Erythroblast (primary cell): ENCODE measurements around the gene ACY1.

ENCODE experiments used
- GATA1 ChIP-seq: IDR thresholded peaks from 2 replicates; pipeline ENCODE4 v1.6.1; 2011; ENCODE audit warnings: low read depth, mild to moderate bottlenecking, control low read depth, low read length, moderate library complexity
- POLR2A ChIP-seq: IDR thresholded peaks from 2 replicates; pipeline ENCODE4 v1.6.1; 2011; ENCODE audit warnings: mild to moderate bottlenecking, low read length

- TF ChIP-seq POLR2A (no peak), GATA1 (no peak)
Measured at GRCh38 chr3:52022323-52023100, 39.2 kb downstream of the ACY1 start.
